CD4-positive, alpha-beta T cell treated with Interferon gamma for 1 hour (primary cell): Measurements from ENCODE around the gene HSPA12A.

Experiments
- DNase-seq: peaks from one replicate; pipeline ENCODE4 v3.0.0-alpha.2; 2020

HSPA12A gene

GRCh38 chr10:116688741-116689495 is 53.4 kb downstream of the HSPA12A start:
- no peak for DNase-seq

DNA sequence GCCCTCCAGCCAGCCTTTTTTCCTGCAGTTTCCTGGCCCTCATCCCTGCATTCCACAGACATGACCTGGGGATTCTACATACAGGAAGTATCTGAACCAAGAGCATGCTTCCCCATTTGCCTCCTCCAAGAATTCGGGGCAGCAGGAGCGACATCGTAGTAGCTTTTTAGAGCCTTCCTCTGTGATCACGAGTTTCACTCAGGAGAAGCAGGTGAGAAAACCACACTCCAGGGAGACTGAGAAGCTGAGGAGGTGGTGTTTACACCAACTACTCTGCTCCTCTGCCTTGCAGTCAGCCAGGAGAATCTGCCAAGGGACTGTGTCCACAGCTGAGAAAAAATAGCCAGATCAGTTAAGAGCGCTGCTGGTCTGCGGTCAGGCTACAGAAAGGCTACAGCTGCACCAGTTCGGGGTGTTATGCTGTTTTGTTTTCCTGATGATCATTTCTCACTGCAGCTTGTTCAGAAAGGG is 54.1 kb downstream of the HSPA12A start:
- no peak for DNase-seq

DNA sequence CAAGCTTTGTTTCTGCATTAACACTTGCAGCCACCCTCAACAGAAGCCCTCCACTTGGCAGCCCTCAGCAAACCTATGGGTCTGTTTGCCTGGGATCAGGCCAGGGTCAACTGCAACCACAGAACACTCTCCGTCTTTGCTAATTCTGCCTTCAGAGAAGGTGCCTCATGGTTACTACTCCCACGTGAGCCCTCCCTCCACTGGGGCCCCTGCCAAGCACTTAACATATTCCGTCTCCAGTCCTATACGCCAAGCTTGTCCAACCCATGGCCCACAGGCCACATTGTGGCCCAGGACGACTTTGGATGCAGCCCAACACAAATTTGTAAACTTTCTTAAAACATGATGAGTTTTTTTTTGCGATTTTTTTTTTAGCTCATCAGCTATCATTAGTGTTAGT is 54.7 kb downstream of the HSPA12A start:
- no peak for DNase-seq

DNA sequence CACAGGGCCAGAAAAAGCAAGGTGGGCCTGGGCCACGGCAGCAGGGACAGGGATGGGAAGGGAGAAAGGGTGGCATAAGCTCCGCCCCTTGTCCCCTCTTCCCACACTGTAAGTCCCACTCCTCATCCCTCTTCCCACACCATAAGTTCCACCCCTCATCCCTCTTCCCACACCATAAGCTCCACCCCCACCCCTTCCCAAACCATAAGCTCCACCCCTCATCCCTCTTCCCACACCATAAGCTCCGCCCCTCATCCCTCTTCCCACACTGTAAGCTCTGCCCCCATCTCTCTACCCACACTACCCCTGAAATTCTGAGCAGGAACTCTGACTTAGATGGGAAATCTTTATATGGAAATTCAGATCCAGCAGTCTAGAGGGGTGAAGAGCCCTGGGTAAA is 55.7 kb downstream of the HSPA12A start:
- DNase-seq, result no peak

GRCh38 chr10:116685807-116686206 is 56.6 kb downstream of the HSPA12A start:
- DNase-seq, result no peak

- no peak for DNase-seq
Measured at GRCh38 chr10:116684781-116685180, 57.6 kb downstream of the HSPA12A start.

GRCh38 chr10:116683821-116684220 is 58.5 kb downstream of the HSPA12A start:
- no peak for DNase-seq

DNA sequence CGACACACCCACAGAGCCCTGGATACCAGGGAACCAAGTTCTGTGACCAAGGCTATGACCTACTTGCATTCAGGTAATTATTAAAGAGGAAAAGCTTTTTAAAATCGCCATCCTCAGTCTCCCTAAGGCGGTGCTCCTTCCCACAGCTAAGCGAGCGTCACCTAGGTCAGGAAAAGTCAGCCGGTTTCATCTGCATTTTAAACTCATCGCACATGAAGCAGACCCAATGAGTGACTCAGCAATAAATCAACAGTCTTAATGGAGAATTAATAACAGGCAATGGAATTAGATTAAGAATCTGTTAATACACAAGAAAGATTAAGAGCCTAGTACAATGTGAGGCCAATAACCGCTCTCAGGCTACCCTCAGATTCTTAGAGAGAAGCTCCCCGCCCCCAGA is 59.2 kb downstream of the HSPA12A start:
- no peak for DNase-seq

DNA sequence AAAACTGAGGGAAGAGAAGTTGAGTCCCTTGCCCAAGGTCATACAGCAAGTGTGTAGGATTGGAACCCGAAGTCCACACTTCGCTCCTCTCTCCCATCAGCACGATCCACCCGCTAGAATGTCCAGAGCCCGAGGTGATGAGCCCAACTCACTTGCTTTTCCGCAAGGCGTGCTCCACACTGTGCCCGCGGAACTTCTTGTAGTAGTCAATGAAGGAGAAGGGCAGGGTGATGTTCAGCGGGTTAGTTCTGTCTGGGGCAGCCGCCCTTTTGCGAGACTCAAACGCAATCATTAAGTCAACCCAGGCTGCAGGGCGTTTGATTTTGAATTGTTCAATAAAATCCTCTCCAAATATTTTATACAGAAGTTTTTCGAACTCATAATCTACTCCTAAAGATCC is 63.0 kb downstream of the HSPA12A start:
- DNase-seq, result no peak

DNA sequence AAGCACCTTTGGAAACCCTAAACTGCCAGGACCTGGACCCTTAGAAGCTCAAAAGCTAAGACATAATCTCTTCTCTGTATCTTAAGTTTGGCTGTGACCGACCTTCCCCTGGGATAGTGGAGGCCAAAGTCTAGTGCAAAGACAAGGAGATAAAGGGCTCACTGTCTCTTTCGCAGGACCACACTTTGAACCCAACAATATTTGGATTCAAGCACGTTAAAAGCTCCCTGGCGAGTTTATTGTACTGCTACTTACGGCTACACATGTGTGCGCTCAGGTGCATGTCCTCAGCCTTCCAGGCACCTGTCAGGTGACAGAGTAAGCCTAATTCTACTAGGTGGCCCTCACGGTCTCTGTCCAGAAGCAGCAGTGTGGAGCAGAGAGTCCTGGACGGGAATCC is 65.7 kb downstream of the HSPA12A start:
- DNase-seq, result no peak

- no peak for DNase-seq
Measured at GRCh38 chr10:116676118-116676517, 66.2 kb downstream of the HSPA12A start.

DNA sequence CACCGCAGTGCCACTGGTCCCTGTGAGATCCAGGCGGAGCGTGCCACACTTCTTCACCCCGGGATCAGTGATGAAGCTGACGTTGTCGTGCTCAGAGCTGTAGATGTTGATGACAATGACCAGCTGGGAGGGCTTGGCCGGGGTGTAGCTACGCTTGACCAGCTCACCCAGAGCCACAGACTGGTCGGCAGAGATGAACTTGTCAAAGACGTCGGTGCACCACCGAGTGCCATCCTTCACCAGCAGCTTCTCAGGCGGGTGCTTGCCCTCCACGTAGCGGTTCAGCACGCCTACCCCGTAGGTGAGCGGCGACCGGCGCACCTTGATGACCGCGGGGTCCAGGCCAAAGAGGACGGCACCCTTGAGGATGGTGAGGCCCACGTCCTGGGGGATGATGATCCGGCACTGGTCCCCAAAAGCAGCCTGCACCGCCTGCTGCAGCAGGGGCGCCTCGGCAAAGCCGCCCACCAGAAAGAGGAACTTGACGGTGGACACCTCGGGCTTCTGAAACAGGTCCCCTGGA is 67.4 kb downstream of the HSPA12A start:
- DNase-seq, result no peak

DNA sequence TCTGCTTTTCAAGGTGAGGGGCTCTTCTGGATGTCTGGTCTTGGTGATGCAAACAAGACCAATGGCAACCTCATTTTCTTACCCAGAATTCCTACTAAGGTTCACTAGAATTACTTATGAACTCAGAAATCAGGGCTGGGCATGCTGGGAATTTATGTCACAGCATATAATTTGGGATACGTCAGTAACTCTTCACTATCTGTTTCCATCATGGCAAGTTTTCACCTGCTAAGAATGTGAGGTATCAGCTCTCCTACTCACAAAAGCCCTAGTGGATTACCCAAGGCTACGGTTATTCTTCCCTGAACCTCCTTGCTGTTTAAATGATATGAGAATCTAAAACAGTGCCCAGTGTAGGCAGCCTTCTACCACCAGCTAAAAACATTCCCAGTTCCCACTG is 68.5 kb downstream of the HSPA12A start:
- DNase-seq, result no peak

GRCh38 chr10:116672891-116673290 is 69.5 kb downstream of the HSPA12A start:
- no peak for DNase-seq

DNA sequence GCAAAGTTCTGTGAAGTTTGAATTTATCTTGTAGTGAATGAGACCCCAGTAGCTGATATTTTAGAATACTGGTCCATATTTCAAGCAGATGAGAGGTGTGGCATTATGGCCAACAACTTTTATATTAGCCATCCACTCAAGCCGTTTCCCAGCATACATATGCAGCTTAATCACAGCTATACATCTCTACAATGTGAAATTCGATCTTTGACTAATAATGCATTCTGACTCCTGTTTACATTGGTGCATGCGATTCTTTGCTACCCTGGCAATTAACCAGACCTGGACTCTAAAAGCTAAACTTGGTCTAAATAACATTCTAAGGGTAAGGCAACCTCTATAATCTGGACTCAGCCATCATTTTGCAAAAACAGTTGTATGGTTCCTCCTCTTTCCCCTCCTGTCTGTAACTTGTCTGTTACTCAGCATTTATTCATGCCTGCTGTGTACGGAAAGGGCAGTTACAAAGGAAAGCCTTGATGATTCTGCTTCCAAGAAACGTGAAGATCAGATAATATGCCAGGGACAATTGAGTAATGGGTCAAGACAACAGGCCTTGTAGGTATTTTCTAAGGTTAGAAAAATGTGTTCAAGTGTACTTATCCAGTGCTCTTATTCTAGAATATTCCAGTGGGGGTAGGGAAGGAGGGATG is 71.0 kb downstream of the HSPA12A start:
- no peak for DNase-seq

DNA sequence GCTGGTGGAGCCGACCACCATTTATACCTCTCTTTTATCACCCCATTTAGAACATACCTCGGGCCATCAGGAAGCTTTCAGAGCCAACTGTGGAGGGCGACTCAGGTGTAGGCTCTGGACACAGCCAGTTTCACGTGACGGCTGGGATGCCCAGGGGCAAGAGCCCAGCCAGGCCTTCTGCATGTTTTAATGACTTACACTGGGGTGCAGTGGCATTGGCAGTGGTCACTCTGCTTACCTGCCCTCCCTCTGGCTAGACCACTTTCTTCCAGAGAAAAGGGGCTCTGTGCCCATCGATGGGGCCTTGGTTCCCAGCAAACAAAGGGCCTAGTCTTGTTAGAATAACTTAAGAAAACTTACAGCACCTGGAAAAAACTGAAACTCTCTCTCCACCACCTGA is 71.7 kb downstream of the HSPA12A start:
- no peak for DNase-seq

GRCh38 chr10:116669832-116670644 is 72.3 kb downstream of the HSPA12A start:
- no peak for DNase-seq

GRCh38 chr10:116669080-116669479 is 73.3 kb downstream of the HSPA12A start:
- no peak for DNase-seq

- DNase-seq, result no peak
Measured at GRCh38 chr10:116668446-116668845, 73.9 kb downstream of the HSPA12A start.

DNA sequence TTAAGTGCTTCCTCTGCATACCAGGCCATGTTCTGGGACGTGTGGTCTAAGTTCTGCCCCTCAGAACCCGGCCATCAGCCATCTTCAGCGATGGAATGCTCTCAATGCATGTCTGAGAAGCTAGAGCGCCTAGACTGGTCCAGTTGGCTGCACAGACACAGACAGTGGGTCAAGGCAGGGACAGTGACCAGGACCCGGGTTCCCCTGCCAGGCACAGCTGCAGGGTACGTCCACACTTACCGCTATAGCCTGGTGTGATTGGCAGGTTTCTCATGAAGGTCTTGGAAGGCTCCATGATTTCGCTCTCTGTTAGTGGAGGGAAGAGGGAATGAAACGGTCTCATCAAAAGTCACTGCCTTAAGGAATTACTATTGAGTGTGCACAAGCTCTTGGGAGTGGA is 74.3 kb downstream of the HSPA12A start:
- DNase-seq, result no peak

GRCh38 chr10:116667484-116667883 is 74.9 kb downstream of the HSPA12A start:
- no peak for DNase-seq

GRCh38 chr10:116665541-116666125 is 76.7 kb downstream of the HSPA12A start:
- DNase-seq, result no peak

GRCh38 chr10:116664631-116665030 is 77.7 kb downstream of the HSPA12A start:
- no peak for DNase-seq
